GM18861 (cell line): ENCODE measurements around the gene GOLGA6D.
"Not testable (repeated sequence)": the region's sequence is repeated elsewhere in the genome, so short reads cannot be mapped to it uniquely, and the experiment has no call there.

ENCODE experiments used
- ATAC-seq: cut with Tn5 transposase; IDR thresholded peaks from one replicate; pipeline ENCODE4 v1.9.1; 2021; ENCODE audit not compliant: unreplicated experiment

GOLGA6D gene

GRCh38 chr15:75284152-75284551, 1.5 kb downstream of the GOLGA6D start:
- not testable (repeated sequence) for ATAC-seq

GRCh38 chr15:75293660-75294059, 11.0 kb downstream of the GOLGA6D start:
- ATAC-seq = not testable (repeated sequence)

GRCh38 chr15:75298541-75299310, 16.1 kb downstream of the GOLGA6D start:
- not testable (repeated sequence) for ATAC-seq

- not testable (repeated sequence) for ATAC-seq
These were observed 16.7 kb downstream of the GOLGA6D start for GRCh38 chr15:75299311-75299688.

- not testable (repeated sequence) for ATAC-seq
These were observed 17.4 kb downstream of the GOLGA6D start for GRCh38 chr15:75300026-75300425.

- ATAC-seq = no peak
These were observed 19.7 kb downstream of the GOLGA6D start for GRCh38 chr15:75302318-75302717.

- not testable (repeated sequence) for ATAC-seq
These were observed 20.1 kb downstream of the GOLGA6D start for GRCh38 chr15:75302753-75303152.

- ATAC-seq = no peak
These were observed 23.6 kb downstream of the GOLGA6D start for GRCh38 chr15:75306188-75306587.

GRCh38 chr15:75307778-75308390, 25.2 kb downstream of the GOLGA6D start:
- no peak for ATAC-seq

- no peak for ATAC-seq
These were observed 27.1 kb downstream of the GOLGA6D start for GRCh38 chr15:75309711-75310110.

GRCh38 chr15:75312548-75312947, 29.9 kb downstream of the GOLGA6D start:
- ATAC-seq = not testable (repeated sequence)

GRCh38 chr15:75313116-75313845, 30.6 kb downstream of the GOLGA6D start:
- ATAC-seq = no peak

- ATAC-seq = no peak
These were observed 32.1 kb downstream of the GOLGA6D start for GRCh38 chr15:75314552-75315290.

- ATAC-seq = not testable (repeated sequence)
These were observed 36.7 kb downstream of the GOLGA6D start for GRCh38 chr15:75319231-75319897.

GRCh38 chr15:75321711-75322110, 39.1 kb downstream of the GOLGA6D start:
- no peak for ATAC-seq

- ATAC-seq = no peak
These were observed 43.3 kb downstream of the GOLGA6D start for GRCh38 chr15:75325922-75326321.

GRCh38 chr15:75327005-75327404, 44.4 kb downstream of the GOLGA6D start:
- ATAC-seq = no peak

- no peak for ATAC-seq
These were observed 44.9 kb downstream of the GOLGA6D start for GRCh38 chr15:75327491-75327890.

GRCh38 chr15:75328493-75329314, 46.1 kb downstream of the GOLGA6D start:
- ATAC-seq = no peak

GRCh38 chr15:75329571-75329970, 46.9 kb downstream of the GOLGA6D start:
- no peak for ATAC-seq
